ENCODE results near the gene HEBP2. TPM values are rescaled to one million over a fixed set of nuclear protein-coding genes. Genes with fewer than 3 reads are reported as not detected.

Gene HEBP2
- total and polyA plus RNA-seq, 2 of the 4 experiments (the other 2 are of a cell fraction) = 3.9 to 6.1 TPM

DNA sequence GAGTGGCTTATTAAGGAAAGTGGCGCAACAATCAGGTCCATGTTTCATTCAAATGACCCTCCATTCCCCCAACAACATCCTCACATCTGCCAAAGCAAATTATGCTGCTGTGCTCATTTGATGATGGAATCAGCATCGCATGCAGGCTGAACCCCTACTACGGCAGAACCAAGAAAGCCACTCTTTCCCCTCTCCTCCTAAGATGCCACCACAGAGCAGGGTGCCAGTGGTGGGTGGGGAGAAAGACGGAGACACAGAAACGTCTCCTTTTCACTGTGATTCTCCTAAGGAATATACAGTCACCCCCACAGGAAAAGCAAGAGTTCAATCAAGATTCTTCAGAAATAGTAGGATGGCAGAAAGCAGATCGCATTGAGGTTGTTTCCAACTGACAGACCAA, 17.1 kb downstream of the HEBP2 start:
- no peak overlapping the region for H4K8ac ChIP-seq (ENCODE audit: low read depth in 2 of 2, low read length in 2 of 2)
- no peak overlapping the region for H3K4me2 ChIP-seq (ENCODE audit: low read depth, low read length)
- in situ Hi-C loops (cut with MboI; ENCODE audit: low sequenced_read_pairs) = loop anchor here (25.0 kb wide), 1 partner anchor 584 kb away; no protein-coding TSS in a partner anchor
- H2AFZ ChIP-seq (replicated peaks; ENCODE audit: low read length, poor library complexity) = no peak overlapping the region
- no peak overlapping the region for H2BK20ac ChIP-seq (ENCODE audit: low read depth, low read length)
- TF ChIP-seq RAD21 (IDR thresholded peaks at IDR 0.05; ENCODE audit: low read length) (no peak), POLR2A (IDR thresholded peaks at IDR 0.05; ENCODE audit: low read depth, low read length) (no peak), CHD1 (IDR thresholded peaks at IDR 0.05; ENCODE audit: low read depth, low read length) (no peak), MXI1 (IDR thresholded peaks at IDR 0.05; ENCODE audit: borderline replicate concordance, low read depth, low read length) (no peak), RFX5 (IDR thresholded peaks at IDR 0.05; ENCODE audit: low read depth, low read length) (no peak), BHLHE40 (IDR thresholded peaks at IDR 0.05; ENCODE audit: low read depth, low read length) (no peak)
- TF ChIP-seq, protein P1, sequence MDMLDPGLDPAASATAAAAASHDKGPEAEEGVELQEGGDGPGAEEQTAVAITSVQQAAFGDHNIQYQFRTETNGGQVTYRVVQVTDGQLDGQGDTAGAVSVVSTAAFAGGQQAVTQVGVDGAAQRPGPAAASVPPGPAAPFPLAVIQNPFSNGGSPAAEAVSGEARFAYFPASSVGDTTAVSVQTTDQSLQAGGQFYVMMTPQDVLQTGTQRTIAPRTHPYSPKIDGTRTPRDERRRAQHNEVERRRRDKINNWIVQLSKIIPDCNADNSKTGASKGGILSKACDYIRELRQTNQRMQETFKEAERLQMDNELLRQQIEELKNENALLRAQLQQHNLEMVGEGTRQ (IDR thresholded peaks at IDR 0.05; ENCODE audit: low read depth, low read length) = no peak
- TF ChIP-seq, protein P2, sequence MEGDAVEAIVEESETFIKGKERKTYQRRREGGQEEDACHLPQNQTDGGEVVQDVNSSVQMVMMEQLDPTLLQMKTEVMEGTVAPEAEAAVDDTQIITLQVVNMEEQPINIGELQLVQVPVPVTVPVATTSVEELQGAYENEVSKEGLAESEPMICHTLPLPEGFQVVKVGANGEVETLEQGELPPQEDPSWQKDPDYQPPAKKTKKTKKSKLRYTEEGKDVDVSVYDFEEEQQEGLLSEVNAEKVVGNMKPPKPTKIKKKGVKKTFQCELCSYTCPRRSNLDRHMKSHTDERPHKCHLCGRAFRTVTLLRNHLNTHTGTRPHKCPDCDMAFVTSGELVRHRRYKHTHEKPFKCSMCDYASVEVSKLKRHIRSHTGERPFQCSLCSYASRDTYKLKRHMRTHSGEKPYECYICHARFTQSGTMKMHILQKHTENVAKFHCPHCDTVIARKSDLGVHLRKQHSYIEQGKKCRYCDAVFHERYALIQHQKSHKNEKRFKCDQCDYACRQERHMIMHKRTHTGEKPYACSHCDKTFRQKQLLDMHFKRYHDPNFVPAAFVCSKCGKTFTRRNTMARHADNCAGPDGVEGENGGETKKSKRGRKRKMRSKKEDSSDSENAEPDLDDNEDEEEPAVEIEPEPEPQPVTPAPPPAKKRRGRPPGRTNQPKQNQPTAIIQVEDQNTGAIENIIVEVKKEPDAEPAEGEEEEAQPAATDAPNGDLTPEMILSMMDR (conservative IDR thresholded peaks at IDR 0.05; ENCODE audit: low read depth, low read length) = no peak
- no peak overlapping the region for H3K9ac ChIP-seq (ENCODE audit: low read depth, low read length)
- H3K18ac ChIP-seq (ENCODE audit: low read depth, low read length) = no peak overlapping the region
- peaks cover 2% of the 10 kb centered on the region; the same call in 1 of the 2 replicates for H3K9me1 ChIP-seq (ENCODE audit: insufficient read depth, low read length)
- H2BK120ac ChIP-seq (ENCODE audit: low read depth, low read length) = no peak overlapping the region
- no peak overlapping the region for H3K23ac ChIP-seq (ENCODE audit: low read depth, low read length)
- H3K79me1 ChIP-seq (ENCODE audit: low read depth in 1 of 2, low read length in 2 of 2) = no peaks in the 10 kb centered on the region
- H3K9me3 ChIP-seq (ENCODE audit: control insufficient read depth, insufficient read depth, low read length) = no peaks in the 10 kb centered on the region
- intact Hi-C loops (cut with micrococcal nuclease) = loop anchor here (10.0 kb wide), 1 partner anchor 274 kb away; no protein-coding TSS in a partner anchor
- no peak overlapping the region for H3K14ac ChIP-seq (replicated peaks; ENCODE audit: low read depth, low read length)
- BruUV-seq (replicated peaks) = no TSS peak
- H3K27ac ChIP-seq (ENCODE audit: insufficient read depth, low read length) = no peak overlapping the region
- no peak for ATAC-seq (ENCODE audit: low read depth)
- H3K36me3 ChIP-seq (ENCODE audit: control insufficient read depth, insufficient read depth, low read length) = peaks cover 13% of the 10 kb centered on the region
- no peak overlapping the region for H2AK9ac ChIP-seq (replicated peaks; ENCODE audit: low read depth, low read length, poor library complexity)
- H4K5ac ChIP-seq (ENCODE audit: low read depth, low read length) = no peak overlapping the region
- no peak overlapping the region for H3K4ac ChIP-seq (ENCODE audit: low read depth, low read length)
- no peak overlapping the region for H2BK5ac ChIP-seq (ENCODE audit: low read depth, low read length, poor library complexity, severe bottlenecking)
- H3K27me3 ChIP-seq (ENCODE audit: control insufficient read depth, insufficient read depth, low read length) = no peaks in the 10 kb centered on the region
- no peak overlapping the region for H2BK15ac ChIP-seq (ENCODE audit: low read depth, low read length)
- H3K4me3 ChIP-seq (ENCODE audit: insufficient read depth, low read depth, low read length) = no peak overlapping the region
- ChIA-PET POLR2A (ENCODE audit: unreplicated experiment) (no interaction called here), CTCF (interaction anchor here (1.6 kb wide), 1 partner anchor 89 kb away, joined by 3 read pairs; no protein-coding TSS in a partner anchor)
- no peak overlapping the region for H4K91ac ChIP-seq (ENCODE audit: insufficient read depth, low read depth, low read length)
- H2AK5ac ChIP-seq (ENCODE audit: low read depth, low read length) = no peak overlapping the region; the same call in 1 of the 2 replicates
- H4K20me1 ChIP-seq (ENCODE audit: insufficient read depth, low read length) = no peaks in the 10 kb centered on the region; the same call in 1 of the 2 replicates
- no peaks in the 10 kb centered on the region for H3K4me1 ChIP-seq (ENCODE audit: control insufficient read depth, insufficient read depth, low read length)
- no peak overlapping the region for H3K56ac ChIP-seq (ENCODE audit: extremely low read depth, insufficient read depth, low read length)
- no CpG with 5 or more reads among the region's 6 CpGs for WGBS, 2 experiments (ENCODE audit: extremely low coverage in 2 of 2, insufficient read length in 1 of 2)
- no peak for DNase-seq
- dilution Hi-C loops (cut with HindIII; ENCODE audit: low sequenced_read_pairs, unreplicated experiment) = no loop called here
